OCI-LY1 (cell line): ENCODE data around the gene TTPAL.

Experiments used
- H2AFZ ChIP-seq: fragments of 200-600 bp; sonication (generic), shearing (Covaris generic); 2 replicates; pipeline ENCODE4 v1.6.0; 2014; ENCODE audit warnings: antibody characterized with exemption, mild to moderate bottlenecking, low read length
- H3F3A ChIP-seq: fragments of 200-600 bp; sonication (generic), shearing (Covaris generic); 2 replicates; pipeline ENCODE4 v1.6.0; 2014; ENCODE audit warnings: mild to moderate bottlenecking, antibody characterized with exemption, low read length, moderate library complexity; ENCODE audit not compliant: insufficient read depth
- H3K27ac ChIP-seq: fragments of 200-600 bp; sonication (generic); 2 replicates; pipeline ENCODE4 v1.5.1; 2014; ENCODE audit warnings: low read length, mixed run types, mild to moderate bottlenecking, low read depth; ENCODE audit not compliant: poor library complexity, severe bottlenecking
- H3K27me3 ChIP-seq: fragments of 200-600 bp; sonication (generic); 2 replicates; pipeline ENCODE4 v1.6.0; 2014; ENCODE audit warnings: antibody characterized with exemption, mild to moderate bottlenecking, low read length, moderate library complexity; ENCODE audit not compliant: insufficient read depth
- H3K36me3 ChIP-seq: fragments of 200-600 bp; sonication (generic); 2 replicates; pipeline ENCODE4 v1.6.1; 2014; ENCODE audit warnings: mild to moderate bottlenecking, antibody characterized with exemption, low read length, moderate library complexity, mixed read lengths; ENCODE audit not compliant: insufficient read depth
- H3K4me1 ChIP-seq: fragments of 200-600 bp; sonication (generic); 2 replicates; pipeline ENCODE4 v1.5.1; 2014; ENCODE audit warnings: mild to moderate bottlenecking, low read length, moderate library complexity; ENCODE audit not compliant: insufficient read depth, severe bottlenecking
- H3K4me2 ChIP-seq: fragments of 200-600 bp; sonication (generic), shearing (Covaris generic); 2 replicates; pipeline ENCODE4 v1.6.1; 2014; ENCODE audit warnings: low read length
- H3K4me3 ChIP-seq: fragments of 200-600 bp; sonication (generic); 2 replicates; pipeline ENCODE4 v1.5.1; 2014; ENCODE audit warnings: low read length, low read depth, mild to moderate bottlenecking, mixed read lengths; ENCODE audit not compliant: poor library complexity, severe bottlenecking
- H3K79me2 ChIP-seq: fragments of 200-600 bp; shearing (Covaris generic); 2 replicates; pipeline ENCODE4 v1.6.1; 2016; ENCODE audit warnings: mixed run types, low read length, mixed read lengths; ENCODE audit not compliant: insufficient read depth
- H3K9ac ChIP-seq: fragments of 200-600 bp; sonication (generic), shearing (Covaris generic); 2 replicates; pipeline ENCODE4 v1.6.1; 2014; ENCODE audit warnings: mild to moderate bottlenecking, low read length, mixed read lengths
- H3K9me2 ChIP-seq: fragments of 200-600 bp; sonication (generic), shearing (Covaris generic); 2 replicates; pipeline ENCODE4 v1.6.1; 2014; ENCODE audit warnings: low read depth, mild to moderate bottlenecking, low read length, mixed read lengths
- H3K9me3 ChIP-seq: fragments of 200-600 bp; shearing (Covaris generic); 2 replicates; pipeline ENCODE4 v1.6.1; 2014; ENCODE audit warnings: low read length, mixed read lengths
- H4K20me1 ChIP-seq: fragments of 200-600 bp; sonication (generic), shearing (Covaris generic); 2 replicates; pipeline ENCODE4 v1.6.0; 2016; ENCODE audit warnings: mild to moderate bottlenecking, low read length; ENCODE audit not compliant: insufficient read depth
- EZH2 ChIP-seq: fragments of 200-600 bp; sonication (generic), shearing (Covaris generic); IDR thresholded peaks from 2 replicates; pipeline ENCODE4 v1.8.0; 2017; ENCODE audit warnings: borderline replicate concordance, mixed run types, mild to moderate bottlenecking, antibody characterized with exemption, low read length, moderate library complexity, mixed read lengths
- TF ChIP-seq, protein P1 (sequence below): fragments of 200-600 bp; sonication (generic), shearing (Covaris generic); IDR thresholded peaks from 2 replicates; pipeline ENCODE4 v1.5.1; 2017; ENCODE audit warnings: mild to moderate bottlenecking, antibody characterized with exemption, low read length, moderate library complexity, mixed read lengths

TTPAL gene

GRCh38 chr20:44532259-44532980 lies 56.7 kb downstream of the TTPAL start:
- Histone ChIP-seq H3K4me2 (peak overlapping the region; percentile 90), H3K9me3 (no peaks in the 10 kb centered on the region), H3K9me2 (no peaks in the 10 kb centered on the region), H3K79me2 (no peaks in the 10 kb centered on the region), H3K4me1 (peaks cover 17% of the 10 kb centered on the region), H2AFZ (0 out of 2 replicates have a peak overlapping the region, but pooled peaks have one; percentile 30), H3F3A (0 out of 2 replicates have a peak, but pooled peaks cover 4% of the 10 kb centered on the region), H3K9ac (peak overlapping the region; percentile 68), H3K4me3 (peak overlapping the region; percentile 68), H3K27me3 (no peaks in the 10 kb centered on the region; the same call in 1 of the 2 replicates), H3K36me3 (no peaks in the 10 kb centered on the region), H4K20me1 (no peaks in the 10 kb centered on the region), H3K27ac (no peak overlapping the region)
- TF ChIP-seq EZH2 = no peak
- TF ChIP-seq, protein P1, sequence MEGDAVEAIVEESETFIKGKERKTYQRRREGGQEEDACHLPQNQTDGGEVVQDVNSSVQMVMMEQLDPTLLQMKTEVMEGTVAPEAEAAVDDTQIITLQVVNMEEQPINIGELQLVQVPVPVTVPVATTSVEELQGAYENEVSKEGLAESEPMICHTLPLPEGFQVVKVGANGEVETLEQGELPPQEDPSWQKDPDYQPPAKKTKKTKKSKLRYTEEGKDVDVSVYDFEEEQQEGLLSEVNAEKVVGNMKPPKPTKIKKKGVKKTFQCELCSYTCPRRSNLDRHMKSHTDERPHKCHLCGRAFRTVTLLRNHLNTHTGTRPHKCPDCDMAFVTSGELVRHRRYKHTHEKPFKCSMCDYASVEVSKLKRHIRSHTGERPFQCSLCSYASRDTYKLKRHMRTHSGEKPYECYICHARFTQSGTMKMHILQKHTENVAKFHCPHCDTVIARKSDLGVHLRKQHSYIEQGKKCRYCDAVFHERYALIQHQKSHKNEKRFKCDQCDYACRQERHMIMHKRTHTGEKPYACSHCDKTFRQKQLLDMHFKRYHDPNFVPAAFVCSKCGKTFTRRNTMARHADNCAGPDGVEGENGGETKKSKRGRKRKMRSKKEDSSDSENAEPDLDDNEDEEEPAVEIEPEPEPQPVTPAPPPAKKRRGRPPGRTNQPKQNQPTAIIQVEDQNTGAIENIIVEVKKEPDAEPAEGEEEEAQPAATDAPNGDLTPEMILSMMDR = no peak

DNA sequence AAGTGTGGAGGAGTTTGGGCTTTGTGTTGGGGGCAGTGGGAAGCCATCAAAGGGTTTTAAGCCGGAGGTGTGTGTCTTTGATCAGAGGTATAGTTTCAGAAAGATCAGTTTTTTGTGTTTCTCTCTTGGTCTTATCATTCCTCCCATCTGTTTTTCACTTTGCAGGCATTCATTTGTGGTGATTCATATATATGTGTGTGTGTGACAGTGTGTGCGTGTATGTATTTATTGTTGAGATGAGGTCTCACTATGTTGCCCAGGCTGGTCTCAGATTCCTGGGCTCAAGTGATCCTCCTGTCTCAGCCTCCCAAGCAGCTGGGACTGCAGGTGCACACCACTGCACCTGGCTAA lies 57.3 kb downstream of the TTPAL start:
- Histone ChIP-seq H3K9me2 (no peaks in the 10 kb centered on the region), H3K36me3 (no peaks in the 10 kb centered on the region), H4K20me1 (no peaks in the 10 kb centered on the region), H3K9me3 (no peaks in the 10 kb centered on the region), H3K4me3 (no peak overlapping the region), H3K27me3 (no peaks in the 10 kb centered on the region; the same call in 1 of the 2 replicates), H3K79me2 (no peaks in the 10 kb centered on the region), H3K4me2 (no peak overlapping the region), H2AFZ (no peak overlapping the region), H3F3A (0 out of 2 replicates have a peak, but pooled peaks cover 4% of the 10 kb centered on the region), H3K4me1 (peaks cover 17% of the 10 kb centered on the region), H3K27ac (no peak overlapping the region), H3K9ac (no peak overlapping the region)
- no peak for TF ChIP-seq EZH2
- TF ChIP-seq, protein P1 = no peak

- no peak overlapping the region for H3K9ac ChIP-seq
- H3K27me3 ChIP-seq = no peaks in the 10 kb centered on the region; the same call in 1 of the 2 replicates
- no peaks in the 10 kb centered on the region for H3K9me3 ChIP-seq
- no peaks in the 10 kb centered on the region for H3K9me2 ChIP-seq
- H3K4me1 ChIP-seq = peaks cover 17% of the 10 kb centered on the region
- H3K79me2 ChIP-seq = no peaks in the 10 kb centered on the region
- H4K20me1 ChIP-seq = no peaks in the 10 kb centered on the region
- no peak overlapping the region for H3K4me3 ChIP-seq
- no peak overlapping the region for H3K4me2 ChIP-seq
- H3K36me3 ChIP-seq = no peaks in the 10 kb centered on the region
- TF ChIP-seq, protein P1 = no peak
- no peak for TF ChIP-seq EZH2
- no peak overlapping the region for H3K27ac ChIP-seq
- no peak overlapping the region for H2AFZ ChIP-seq
- 0 out of 2 replicates have a peak, but pooled peaks cover 4% of the 10 kb centered on the region for H3F3A ChIP-seq
These were observed 58.3 kb downstream of the TTPAL start for GRCh38 chr20:44533928-44534327.
